PC-3 (cell line): Measurements from ENCODE around the gene TRPM7. TPM values are rescaled to one million over a fixed set of nuclear protein-coding genes. Genes with fewer than 3 reads are reported as not detected.
"Not testable (repeated sequence)": the region's sequence is repeated elsewhere in the genome, so short reads cannot be mapped to it uniquely, and the experiment has no call there.

ENCODE experiments used
- ATAC-seq: fragments of 200-7000 bp; cut with Tn5 transposase; 2 replicates; pipeline ENCODE4 v1.9.1; 2020; ENCODE audit warnings: mild to moderate bottlenecking, moderate library complexity
- BruUV-seq: library from RNA; stranded (reverse); fragments of 400-500 nt; replicated peaks from 2 replicates; lab custom pipeline; 2021; lab: Mats Ljungman, UMichigan
- CTCF ChIA-PET: fragments of 300-600 bp; sonication (Branson Sonifier 250); formaldehyde crosslinking; loops from one replicate; lab custom pipeline; 2022; ENCODE audit warnings: antibody characterized with exemption; lab: Charles Lee
- POLR2A ChIA-PET: fragments of 300-600 bp; sonication (Branson Sonifier 250); formaldehyde crosslinking; loops from one replicate; lab custom pipeline; 2022; ENCODE audit warnings: antibody characterized with exemption; ENCODE audit not compliant: unreplicated experiment; lab: Charles Lee
- DNase-seq: peaks from one replicate; pipeline ENCODE4 v3.0.0-alpha.2; 2015
- H2AFZ ChIP-seq: fragments of 300-600 bp; sonication (generic); 2 replicates; pipeline ENCODE4 v1.6.0; 2016; ENCODE audit warnings: antibody characterized with exemption, low read length
- H3F3A ChIP-seq: fragments of 300-600 bp; sonication (generic); one replicate; pipeline ENCODE4 v1.6.0; 2017; ENCODE audit warnings: antibody characterized with exemption, low read length, control low read depth, mild to moderate bottlenecking; ENCODE audit not compliant: unreplicated experiment
- H3K27ac ChIP-seq: fragments of 300-600 bp; sonication (generic); 2 replicates; pipeline ENCODE4 v1.5.1; 2016; ENCODE audit warnings: mild to moderate bottlenecking, low read length
- H3K27me3 ChIP-seq: fragments of 300-600 bp; sonication (generic); 2 replicates; pipeline ENCODE4 v1.6.1; 2016; ENCODE audit warnings: low read length, mixed read lengths
- H3K36me3 ChIP-seq: fragments of 300-600 bp; sonication (generic); 2 replicates; pipeline ENCODE4 v1.6.1; 2016; ENCODE audit warnings: low read depth, mixed run types, low read length, mixed read lengths
- H3K4me1 ChIP-seq: fragments of 300-600 bp; sonication (generic); 2 replicates; pipeline ENCODE4 v1.5.1; 2016; ENCODE audit warnings: low read length; ENCODE audit not compliant: insufficient read depth
- H3K4me2 ChIP-seq: fragments of 300-600 bp; sonication (generic); 2 replicates; pipeline ENCODE4 v1.6.0; 2016; ENCODE audit warnings: low read length
- H3K4me3 ChIP-seq: fragments of 300-600 bp; sonication (generic); 2 replicates; pipeline ENCODE4 v1.5.1; 2016; ENCODE audit warnings: mild to moderate bottlenecking, low read length, mixed read lengths
- H3K79me2 ChIP-seq: fragments of 300-600 bp; sonication (generic); 2 replicates; pipeline ENCODE4 v1.6.1; 2017; ENCODE audit warnings: low read length, mixed read lengths
- H3K9ac ChIP-seq: fragments of 300-600 bp; sonication (generic); 2 replicates; pipeline ENCODE4 v1.6.0; 2016; ENCODE audit warnings: mild to moderate bottlenecking, low read length
- H3K9me2 ChIP-seq: fragments of 300-600 bp; sonication (generic); replicated peaks from 2 replicates; pipeline ENCODE4 v1.6.1; 2016; ENCODE audit warnings: mixed run types, low read length, mixed read lengths
- H3K9me3 ChIP-seq: fragments of 300-600 bp; sonication (generic); 2 replicates; pipeline ENCODE4 v1.6.1; 2016; ENCODE audit warnings: low read length, mixed read lengths
- H4K20me1 ChIP-seq: fragments of 300-600 bp; sonication (generic); 2 replicates; pipeline ENCODE4 v1.6.1; 2016; ENCODE audit warnings: low read length, mixed read lengths
- EZH2 ChIP-seq: fragments of 300-600 bp; sonication (generic); IDR thresholded peaks from one replicate; pipeline ENCODE4 v1.6.1; 2017; ENCODE audit warnings: antibody characterized with exemption, mild to moderate bottlenecking, low read length; ENCODE audit not compliant: unreplicated experiment
- EZH2phosphoT487 ChIP-seq: fragments of 300-600 bp; sonication (generic); IDR thresholded peaks from 2 replicates; pipeline ENCODE4 v1.6.1; 2018; ENCODE audit warnings: mild to moderate bottlenecking, antibody characterized with exemption, low read length, borderline replicate concordance
- intact Hi-C: fragments of 100-400 bp; cut with micrococcal nuclease; formaldehyde crosslinking; loops from 2 replicates; pipeline ENCODE4 v1.9.0; 2023
- total RNA-seq: library from RNA; depleted of rRNA; stranded (reverse); fragments of >200 nt; gene quantifications from 2 replicates; pipeline ENCODE4 v1.2.3, GENCODE V29; 2014
- TF ChIP-seq, protein P1 (sequence below): fragments of 300-600 bp; sonication (generic); conservative IDR thresholded peaks from 2 replicates; pipeline ENCODE4 v1.5.1; 2017; ENCODE audit warnings: antibody characterized with exemption, low read depth, mild to moderate bottlenecking, low read length

Gene TRPM7
- total RNA-seq, 1 experiment from 2014 or later = 13.3 TPM

- no peak overlapping the region for H3K4me2 ChIP-seq
- H3K9me3 ChIP-seq = no peaks in the 10 kb centered on the region
- DNase-seq = no peak
- POLR2A ChIA-PET = no interaction called here
- CTCF ChIA-PET = no interaction called here
- H3K36me3 ChIP-seq = peaks cover 13% of the 10 kb centered on the region; the same call in 1 of the 2 replicates
- intact Hi-C loops = no loop called here
- no peak overlapping the region for H3K27ac ChIP-seq
- no peaks in the 10 kb centered on the region for H3K4me1 ChIP-seq
- H3F3A ChIP-seq = no peaks in the 10 kb centered on the region
- H2AFZ ChIP-seq = no peak overlapping the region
- ATAC-seq = no peak
- no peaks in the 10 kb centered on the region for H3K27me3 ChIP-seq
- H4K20me1 ChIP-seq = no peaks in the 10 kb centered on the region
- no peaks in the 10 kb centered on the region for H3K79me2 ChIP-seq
- no peaks in the 10 kb centered on the region for H3K9me2 ChIP-seq
- H3K4me3 ChIP-seq = no peak overlapping the region
- H3K9ac ChIP-seq = no peak overlapping the region
- BruUV-seq = no TSS peak
- TF ChIP-seq, protein P1, sequence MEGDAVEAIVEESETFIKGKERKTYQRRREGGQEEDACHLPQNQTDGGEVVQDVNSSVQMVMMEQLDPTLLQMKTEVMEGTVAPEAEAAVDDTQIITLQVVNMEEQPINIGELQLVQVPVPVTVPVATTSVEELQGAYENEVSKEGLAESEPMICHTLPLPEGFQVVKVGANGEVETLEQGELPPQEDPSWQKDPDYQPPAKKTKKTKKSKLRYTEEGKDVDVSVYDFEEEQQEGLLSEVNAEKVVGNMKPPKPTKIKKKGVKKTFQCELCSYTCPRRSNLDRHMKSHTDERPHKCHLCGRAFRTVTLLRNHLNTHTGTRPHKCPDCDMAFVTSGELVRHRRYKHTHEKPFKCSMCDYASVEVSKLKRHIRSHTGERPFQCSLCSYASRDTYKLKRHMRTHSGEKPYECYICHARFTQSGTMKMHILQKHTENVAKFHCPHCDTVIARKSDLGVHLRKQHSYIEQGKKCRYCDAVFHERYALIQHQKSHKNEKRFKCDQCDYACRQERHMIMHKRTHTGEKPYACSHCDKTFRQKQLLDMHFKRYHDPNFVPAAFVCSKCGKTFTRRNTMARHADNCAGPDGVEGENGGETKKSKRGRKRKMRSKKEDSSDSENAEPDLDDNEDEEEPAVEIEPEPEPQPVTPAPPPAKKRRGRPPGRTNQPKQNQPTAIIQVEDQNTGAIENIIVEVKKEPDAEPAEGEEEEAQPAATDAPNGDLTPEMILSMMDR = no peak
Measured at GRCh38 chr15:50577492-50577891, 109.1 kb downstream of the TRPM7 start.

DNA sequence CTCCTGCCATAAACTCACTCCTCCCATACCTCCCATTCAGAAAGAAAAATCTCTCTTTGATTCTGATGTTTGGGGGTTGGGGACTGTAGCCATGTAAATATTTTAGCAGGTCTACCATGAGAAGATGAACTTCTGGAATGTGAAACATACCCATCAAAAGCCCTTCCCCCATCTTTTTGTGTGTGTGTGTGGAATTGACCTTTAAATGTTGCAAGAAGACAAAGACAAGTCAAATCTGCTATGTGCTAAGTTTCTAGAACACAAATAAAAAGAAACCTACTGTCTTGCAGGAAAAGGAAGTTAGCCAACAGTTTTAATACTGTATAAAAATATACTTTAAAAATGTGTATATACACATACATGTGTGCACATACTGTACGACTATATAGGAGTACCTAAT lies 110.4 kb downstream of the TRPM7 start:
- Histone ChIP-seq H3K9me3 (no peaks in the 10 kb centered on the region), H3K4me2 (no peak overlapping the region), H4K20me1 (no peaks in the 10 kb centered on the region), H3K9ac (no peak overlapping the region), H3K36me3 (peaks cover 17% of the 10 kb centered on the region; the same call in 1 of the 2 replicates), H3K4me3 (no peak overlapping the region), H3K27me3 (no peaks in the 10 kb centered on the region), H2AFZ (no peak overlapping the region), H3K9me2 (no peaks in the 10 kb centered on the region), H3K79me2 (no peaks in the 10 kb centered on the region), H3K27ac (no peak overlapping the region), H3K4me1 (no peaks in the 10 kb centered on the region), H3F3A (no peaks in the 10 kb centered on the region)
- ChIA-PET CTCF (no interaction called here), POLR2A (no interaction called here)
- DNase-seq = no peak
- no TSS peak for BruUV-seq
- intact Hi-C loops = no loop called here
- no peak for ATAC-seq
- TF ChIP-seq EZH2phosphoT487 (no peak), EZH2 (no peak)
- TF ChIP-seq, protein P1 = no peak

GRCh38 chr15:50573842-50574241 lies 112.8 kb downstream of the TRPM7 start:
- H3K4me1 ChIP-seq, H2AFZ ChIP-seq, H3K27me3 ChIP-seq, H3K27ac ChIP-seq, H3K9me3 ChIP-seq, DNase-seq, intact Hi-C loops, POLR2A ChIA-PET, BruUV-seq, H3K4me3 ChIP-seq, H3K9ac ChIP-seq, H3K79me2 ChIP-seq, ATAC-seq, H3K4me2 ChIP-seq, CTCF ChIA-PET, H3F3A ChIP-seq, H4K20me1 ChIP-seq, H3K9me2 ChIP-seq: not testable (repeated sequence)
- peaks cover 17% of the 10 kb centered on the region; the same call in 1 of the 2 replicates for H3K36me3 ChIP-seq
